GM19025 (cell line): ENCODE results near the gene PRDM16.

ENCODE experiments used
- ATAC-seq: cut with Tn5 transposase; IDR thresholded peaks from one replicate; pipeline ENCODE4 v1.9.1; 2021; ENCODE audit warnings: mild to moderate bottlenecking, low read depth, moderate library complexity; ENCODE audit not compliant: unreplicated experiment

The PRDM16 gene

GRCh38 chr1:3067301-3067670, 1.7 kb upstream of the PRDM16 start:
- no peak for ATAC-seq

DNA sequence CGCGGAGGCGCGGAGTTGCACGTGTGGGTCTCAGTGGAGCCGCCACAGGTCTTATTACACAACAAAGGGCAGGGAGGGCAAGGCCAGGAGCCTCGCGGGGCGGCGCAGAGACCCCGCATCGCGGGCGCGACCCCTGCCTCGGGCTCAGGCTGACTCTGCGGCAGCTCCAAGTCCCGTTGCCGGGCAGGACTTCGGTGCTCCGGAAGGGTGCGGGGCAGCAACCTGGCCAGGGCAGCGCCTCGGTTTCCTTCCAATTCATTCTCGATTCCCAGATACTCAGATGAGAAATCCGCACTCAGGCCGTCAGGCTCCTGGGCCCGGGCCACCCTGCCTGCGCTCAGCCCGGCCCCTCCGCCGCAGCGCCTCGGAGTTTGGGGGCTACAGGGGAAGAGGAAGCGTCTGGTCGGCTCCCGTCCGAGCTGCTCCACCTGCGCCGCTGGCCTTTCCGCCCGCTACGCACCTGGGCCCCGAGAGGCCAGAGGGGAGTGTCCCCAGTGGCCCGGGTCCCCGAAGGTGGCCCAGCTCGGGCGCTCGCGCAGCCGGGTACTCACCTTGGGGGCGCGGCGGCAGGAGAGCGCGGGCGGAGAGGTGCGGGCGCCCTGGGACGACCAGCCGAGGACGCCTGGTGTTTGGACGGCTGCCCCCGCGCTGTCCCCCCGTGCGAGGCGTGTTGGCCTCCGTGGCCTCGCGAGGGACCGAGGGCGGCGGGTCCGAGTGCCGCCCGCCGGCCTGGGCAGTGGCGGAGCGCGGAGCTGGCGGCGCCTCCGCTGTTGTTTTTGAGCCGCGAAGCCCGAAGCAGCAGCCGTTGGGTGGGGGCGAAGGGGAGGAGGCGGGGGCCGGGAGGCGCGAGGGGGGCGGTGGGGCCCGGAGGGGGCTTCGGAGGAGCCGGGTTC, 1.1 kb upstream of the PRDM16 start:
- ATAC-seq = no peak

DNA sequence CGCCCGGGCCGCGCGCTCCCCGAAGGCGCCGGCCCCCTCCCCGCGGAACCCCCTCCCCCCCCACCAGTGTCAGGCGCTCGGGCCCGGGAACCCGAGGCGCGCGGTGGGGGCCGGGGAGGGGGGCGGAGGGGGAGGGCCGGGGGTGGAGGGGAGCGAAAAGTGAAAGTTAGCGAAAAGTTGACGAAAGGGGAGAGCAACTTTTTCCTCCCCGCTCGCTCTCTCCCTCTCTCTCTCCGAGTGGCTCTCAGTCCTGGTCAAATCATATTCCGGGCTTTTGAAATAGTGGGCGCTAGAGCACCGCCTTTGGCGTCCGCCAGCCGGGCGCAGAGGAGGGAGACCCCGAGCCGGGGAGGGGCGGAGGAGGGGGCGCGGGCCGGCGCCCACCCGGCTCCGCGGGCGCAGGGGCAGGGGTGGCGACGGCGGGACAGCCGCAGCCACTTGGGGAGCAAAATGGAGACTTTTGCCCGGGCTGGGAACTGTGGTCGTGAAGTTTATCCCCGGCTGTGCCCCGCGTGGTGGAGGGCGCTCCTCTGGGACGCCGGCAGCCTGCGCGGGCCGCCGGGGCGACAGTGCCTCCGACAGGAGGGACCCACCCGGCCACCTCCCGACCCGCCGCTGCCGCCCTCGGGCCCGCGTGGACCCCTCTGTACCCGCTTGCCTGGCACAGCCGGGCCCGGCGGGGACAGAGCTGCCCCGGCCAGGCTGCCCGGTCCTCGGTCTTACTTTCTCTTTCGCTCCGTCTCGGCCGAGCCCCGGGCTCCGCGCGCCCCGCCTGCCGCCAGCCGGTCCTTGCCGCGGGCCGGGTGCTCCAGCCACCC, 697 bp downstream of the PRDM16 start:
- ATAC-seq = no peak

DNA sequence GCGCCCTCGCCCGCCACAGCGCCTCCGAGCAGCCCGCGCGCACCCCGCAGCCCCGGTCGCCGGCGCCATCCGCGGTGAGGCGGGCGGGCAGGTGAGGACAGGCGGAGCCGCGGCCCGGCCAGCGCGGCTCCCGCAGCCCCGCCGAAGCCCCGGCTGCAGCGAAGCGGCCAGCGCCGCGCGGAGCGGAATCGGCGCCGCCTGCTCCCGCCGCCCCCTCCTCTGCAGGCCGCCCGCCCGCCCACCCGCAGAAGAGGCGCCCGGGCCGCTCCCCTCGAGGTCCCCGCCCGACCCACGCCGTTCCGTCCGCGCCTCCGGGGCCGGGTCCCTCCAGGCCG, 1.3 kb downstream of the PRDM16 start:
- ATAC-seq = no peak

GRCh38 chr1:3070644-3071564, 1.9 kb downstream of the PRDM16 start:
- ATAC-seq = no peak

- ATAC-seq = no peak
Observed at GRCh38 chr1:3071565-3072390, 2.8 kb downstream of the PRDM16 start.

DNA sequence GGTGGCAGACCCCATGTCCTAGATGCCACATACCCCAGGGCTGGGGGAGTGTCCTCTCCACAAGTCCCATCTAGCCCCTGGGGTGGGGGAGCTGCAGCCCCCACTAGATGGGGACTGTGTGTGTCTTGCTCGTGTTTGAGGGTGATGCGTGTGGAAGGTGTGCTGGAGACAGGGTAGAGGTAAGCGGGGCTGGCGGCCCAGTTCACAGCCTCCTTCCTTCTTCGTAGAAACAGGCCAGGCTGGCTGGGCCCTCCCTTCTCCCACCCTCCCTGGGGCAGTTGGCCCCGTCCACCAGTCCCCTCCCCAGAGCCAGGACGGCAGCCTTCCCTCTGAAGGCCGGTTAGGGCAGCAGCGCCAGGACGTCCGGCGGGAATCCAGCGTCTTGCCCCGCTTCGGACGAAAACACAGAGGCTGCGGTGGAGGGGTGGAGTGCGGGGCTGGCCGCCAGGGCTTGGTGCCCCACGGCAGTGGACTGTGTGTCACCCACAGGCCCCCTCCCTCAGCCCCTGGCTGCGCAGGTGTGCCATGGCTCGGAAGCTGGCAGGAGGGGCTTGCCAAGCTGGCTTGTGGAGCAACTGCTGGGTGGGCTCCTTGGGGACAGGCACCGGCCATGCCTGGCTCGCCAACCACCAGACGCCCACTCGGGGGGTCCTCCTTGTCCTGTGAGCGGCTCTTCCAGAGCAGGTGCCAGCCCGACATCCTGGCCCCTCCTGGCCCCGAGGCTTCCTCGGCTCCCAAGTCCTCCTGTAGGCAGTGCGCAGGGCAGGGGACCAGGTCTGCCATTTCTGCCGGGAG, 3.6 kb downstream of the PRDM16 start:
- ATAC-seq = no peak

GRCh38 chr1:3073186-3073488, 4.1 kb downstream of the PRDM16 start:
- no peak for ATAC-seq

DNA sequence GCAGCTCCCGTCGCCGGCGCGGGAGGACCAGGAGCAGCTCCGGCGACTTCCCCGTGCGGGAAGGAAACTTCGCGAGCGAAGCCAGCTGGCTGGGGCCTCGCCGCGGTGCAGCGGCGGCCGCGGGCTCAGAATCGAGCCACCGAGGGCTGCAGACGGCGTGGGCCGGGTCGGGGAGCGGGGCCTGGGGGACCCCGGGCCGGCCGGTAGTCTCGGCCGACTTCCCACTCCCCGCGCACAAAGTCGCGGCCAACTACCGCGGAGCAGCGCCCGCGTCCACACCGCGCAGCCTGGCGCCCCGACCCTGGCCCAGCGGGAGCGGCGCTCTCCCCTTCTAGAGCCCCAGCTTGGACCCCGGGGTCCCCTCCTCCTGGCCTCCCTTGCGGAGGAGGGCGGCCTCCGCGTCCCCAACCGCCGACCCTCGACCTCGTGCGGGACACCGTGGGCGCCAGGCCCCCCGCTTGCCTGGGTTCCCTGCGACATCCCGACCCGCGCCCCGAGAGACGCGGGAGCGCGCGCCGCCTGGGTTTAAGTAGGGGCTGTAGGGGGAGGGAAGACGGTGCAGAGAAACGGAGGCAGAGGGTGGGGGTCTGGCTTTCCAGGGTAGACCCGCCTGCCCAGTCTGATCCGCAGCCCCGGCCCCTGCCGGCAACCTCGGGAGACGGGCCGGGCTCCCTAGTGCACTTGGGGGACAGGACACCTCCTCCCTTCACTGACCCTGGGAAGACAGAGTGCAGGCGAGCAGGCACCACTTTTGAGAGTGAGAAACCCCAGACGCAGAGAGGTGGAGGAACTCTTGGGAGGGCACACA, 4.7 kb downstream of the PRDM16 start:
- no peak for ATAC-seq

DNA sequence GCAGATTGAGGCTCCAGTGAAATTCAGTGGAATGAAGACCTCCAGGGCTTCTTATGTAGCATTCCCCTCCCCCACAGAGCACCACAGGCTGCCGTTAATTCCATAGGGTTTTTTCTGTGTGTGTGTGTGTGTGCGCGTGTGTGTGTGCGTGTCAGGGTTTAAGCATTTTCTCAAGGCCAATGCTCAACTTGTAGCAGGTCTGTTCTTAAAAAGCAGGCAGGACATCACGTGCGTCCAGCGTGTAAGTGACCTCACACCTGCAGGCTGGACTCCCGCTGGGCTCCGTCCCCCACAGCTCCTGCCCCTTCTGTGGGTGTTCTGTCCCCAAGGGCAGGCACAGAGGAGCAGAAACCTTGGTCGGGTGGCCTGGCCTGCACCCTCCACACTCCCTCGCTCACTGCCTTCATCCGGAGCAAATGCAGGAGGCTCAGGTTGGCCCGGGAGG, 5.3 kb downstream of the PRDM16 start:
- no peak for ATAC-seq

DNA sequence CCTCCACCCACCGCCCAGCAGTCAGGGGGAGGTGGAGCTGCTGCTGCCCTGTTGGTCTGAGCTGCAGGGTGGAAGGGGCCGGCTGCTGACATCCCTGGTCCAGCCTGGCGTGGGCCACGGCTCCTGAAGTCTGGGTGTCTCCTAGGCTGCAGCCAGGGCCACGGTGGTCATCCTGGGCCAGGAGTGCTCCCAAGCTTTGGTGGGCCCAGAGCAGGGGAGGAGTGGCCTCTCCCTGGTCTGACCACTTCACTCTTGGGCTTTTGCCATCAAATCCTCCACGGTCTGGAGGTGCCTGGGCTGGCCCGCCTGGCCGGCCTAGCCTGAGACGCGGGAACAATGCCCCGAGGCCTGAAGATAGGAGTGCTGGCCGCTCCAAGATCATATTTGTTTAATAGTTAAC, 5.8 kb downstream of the PRDM16 start:
- ATAC-seq = no peak

GRCh38 chr1:3075666-3076362, 6.8 kb downstream of the PRDM16 start:
- ATAC-seq = no peak

GRCh38 chr1:3076363-3076740, 7.3 kb downstream of the PRDM16 start:
- ATAC-seq = no peak

DNA sequence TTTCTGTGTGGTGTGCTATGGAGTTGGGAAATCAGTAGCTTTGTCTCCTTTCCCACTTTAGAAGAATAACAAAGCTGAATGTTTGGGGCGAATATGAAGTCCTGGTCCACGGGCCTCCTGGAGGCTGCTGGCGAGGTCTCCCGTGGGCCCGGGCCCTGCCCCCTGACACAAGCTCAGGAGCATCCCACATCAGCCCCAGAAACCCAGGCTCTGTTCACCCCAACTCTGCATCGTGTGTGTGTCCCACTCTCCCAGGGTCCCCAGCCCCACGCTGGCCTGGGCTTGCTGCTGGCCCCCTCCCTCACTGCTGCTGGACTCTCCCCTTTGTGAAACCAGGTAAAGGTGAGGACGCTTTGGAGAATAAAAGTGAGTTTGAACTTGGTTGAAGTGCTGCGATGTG, 8.1 kb downstream of the PRDM16 start:
- no peak for ATAC-seq

DNA sequence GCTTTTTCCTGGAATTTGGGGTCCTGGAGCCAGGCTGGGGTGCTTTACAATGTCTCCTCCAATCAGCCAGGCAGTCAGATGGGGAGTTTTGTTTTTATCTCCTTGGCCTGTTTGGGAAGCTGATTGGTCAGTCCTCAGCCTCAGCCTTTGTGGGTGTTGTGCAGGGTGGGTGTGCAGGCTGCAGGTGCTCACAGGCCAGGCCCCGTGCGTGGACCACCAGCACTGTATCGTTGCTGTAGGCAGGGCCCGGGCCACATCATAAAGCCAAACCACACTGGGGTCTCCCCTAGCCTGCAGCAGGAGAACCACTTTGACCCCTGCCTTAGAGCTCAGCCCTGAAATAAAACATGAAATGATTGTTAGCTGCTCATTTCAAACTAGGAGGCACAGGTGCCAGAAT, 8.6 kb downstream of the PRDM16 start:
- ATAC-seq = no peak

DNA sequence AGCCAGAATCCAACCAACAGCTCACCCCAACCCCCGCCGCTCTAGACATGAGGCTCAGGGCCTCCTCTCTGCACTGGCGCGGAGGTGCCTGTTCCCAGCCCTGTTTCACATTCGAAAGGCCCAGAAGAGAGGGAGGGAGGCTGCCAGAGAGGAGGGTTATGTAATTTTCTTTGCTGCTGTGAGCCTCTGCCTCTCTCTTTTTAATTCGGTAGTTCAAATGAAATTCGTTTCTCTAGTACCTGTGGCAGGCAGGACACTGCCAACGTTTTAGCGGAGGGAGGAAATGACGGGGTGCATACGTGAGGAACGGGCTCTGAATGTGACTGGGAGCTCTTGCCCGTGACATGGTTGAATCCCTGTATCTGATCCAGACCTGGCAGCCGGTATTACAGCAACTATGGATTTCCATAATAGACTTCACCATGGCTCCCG, 9.4 kb downstream of the PRDM16 start:
- ATAC-seq = no peak

GRCh38 chr1:3078871-3079270, 9.9 kb downstream of the PRDM16 start:
- ATAC-seq = no peak
